B cell (primary cell): ENCODE data around the gene ZC3HAV1. TPM values are rescaled to one million over a fixed set of nuclear protein-coding genes. Genes with fewer than 3 reads are reported as not detected.
A peak's percentile ranks its signal among the peaks of the same experiment; 100 is the strongest.

ENCODE experiments used
- ATAC-seq: fragments of 200-7000 bp; cut with Tn5 transposase; one replicate; pipeline ENCODE4 v1.10.0; 2021; ENCODE audit warnings: low read depth, mild to moderate bottlenecking, moderate number of reproducible peaks, moderate library complexity
- CTCF ChIA-PET: fragments of 350-600 bp; sonication (Branson Sonifier 250); formaldehyde crosslinking; loops from one replicate; lab custom pipeline; 2021; ENCODE audit warnings: antibody characterized with exemption, inconsistent platforms; lab: Charles Lee
- POLR2A ChIA-PET: fragments of 350-600 bp; sonication (Branson Sonifier 250); formaldehyde crosslinking; loops from one replicate; lab custom pipeline; 2021; ENCODE audit warnings: antibody characterized with exemption; lab: Charles Lee
- DNase-seq: peaks from one replicate; pipeline ENCODE4 v3.0.0; 2013
- H2AFZ ChIP-seq: 2 replicates; pipeline ENCODE4 v1.6.1; 2012; ENCODE audit warnings: mild to moderate bottlenecking, low read depth, low read length; ENCODE audit not compliant: insufficient read depth, poor library complexity, severe bottlenecking
- H3K27ac ChIP-seq, 2 donors: 1 replicate in 1 of 2; 2 replicates in 1 of 2; pipeline ENCODE4 v1.5.1; 2012 to 2013; ENCODE audit warnings: low read length in 2 of 2, mild to moderate bottlenecking in 2 of 2, moderate library complexity in 1 of 2
- H3K27me3 ChIP-seq, 4 experiments: fragments of 200-600 bp in 1 of 4; sonication (generic) in 1 of 4; replicated peaks in 1 of 4; 1 replicate in 2 of 4; 2 replicates in 2 of 4; pipeline versions ENCODE4 v1.6.1 to v1.7.0; 2013 to 2016; ENCODE audit warnings: low read length in 3 of 4, mild to moderate bottlenecking in 2 of 4, mixed read lengths in 1 of 4, moderate library complexity in 1 of 4; ENCODE audit not compliant: insufficient read depth in 4 of 4, control insufficient read depth in 3 of 4; ENCODE audit errors: control extremely low read depth in 1 of 4
- H3K36me3 ChIP-seq, 2 experiments: replicated peaks in 1 of 2; 1 replicate in 1 of 2; 2 replicates in 1 of 2; pipeline versions ENCODE4 v1.6.1 to v1.7.1; 2013; ENCODE audit warnings: low read length in 1 of 2; ENCODE audit not compliant: insufficient read depth in 2 of 2, control insufficient read depth in 1 of 2; ENCODE audit errors: control extremely low read depth in 1 of 2, extremely low read depth in 1 of 2
- H3K4me1 ChIP-seq, 2 donors: fragments of 200-600 bp in 1 of 2; sonication (generic) in 1 of 2; 1 replicate in 1 of 2; 2 replicates in 1 of 2; pipeline versions ENCODE4 v1.5.1 to v1.6.1; 2013 to 2017; ENCODE audit warnings: low read length in 2 of 2; ENCODE audit not compliant: control insufficient read depth in 2 of 2, insufficient read depth in 2 of 2
- H3K4me2 ChIP-seq: replicated peaks from 2 replicates; pipeline ENCODE3; 2012; ENCODE audit warnings: mild to moderate bottlenecking, low read depth, low read length; ENCODE audit not compliant: poor library complexity, severe bottlenecking
- H3K4me3 ChIP-seq, 5 experiments: fragments of 200-600 bp in 1 of 5; sonication (generic) in 1 of 5; 1 replicate in 3 of 5; 2 replicates in 2 of 5; pipeline versions ENCODE4 v1.5.1 to v1.7.0; 2011 to 2016; ENCODE audit warnings: low read length in 4 of 5, mild to moderate bottlenecking in 4 of 5, low read depth in 2 of 5, control low read depth in 1 of 5, moderate library complexity in 1 of 5; ENCODE audit not compliant: insufficient read depth in 1 of 5; ENCODE audit errors: control extremely low read depth in 1 of 5, extremely low read depth in 1 of 5
- H3K79me2 ChIP-seq: fragments of 200-600 bp; sonication (generic); one replicate; pipeline ENCODE4 v1.6.0; 2016; ENCODE audit warnings: low read length; ENCODE audit not compliant: control insufficient read depth, insufficient read depth
- H3K9ac ChIP-seq: fragments of 200-600 bp; sonication (generic); 2 replicates; pipeline ENCODE4 v1.6.1; 2017; ENCODE audit warnings: mild to moderate bottlenecking, low read length, moderate library complexity
- H3K9me3 ChIP-seq, 3 donors: one replicate each; pipeline versions ENCODE4 v1.6.1 to v1.7.1; 2013; ENCODE audit warnings: low read length in 2 of 3; ENCODE audit not compliant: control insufficient read depth in 2 of 3, insufficient read depth in 1 of 3; ENCODE audit errors: control extremely low read depth in 1 of 3
- H4K20me1 ChIP-seq: 2 replicates; pipeline ENCODE4 v1.6.0; 2012; ENCODE audit warnings: mild to moderate bottlenecking, low read length; ENCODE audit not compliant: insufficient read depth, control insufficient read depth, poor library complexity, severe bottlenecking
- H3K27ac Mint-ChIP-seq: one replicate; pipeline ENCODE4 v1.8.0; 2021; ENCODE audit warnings: mixed read lengths
- H3K27me3 Mint-ChIP-seq: one replicate; pipeline ENCODE4 v1.8.0; 2021; ENCODE audit warnings: mixed read lengths
- H3K4me1 Mint-ChIP-seq: one replicate; pipeline ENCODE4 v1.8.0; 2021; ENCODE audit warnings: mixed read lengths
- H3K4me3 Mint-ChIP-seq: one replicate; pipeline ENCODE4 v1.8.0; 2021; ENCODE audit warnings: mixed read lengths
- H3K9me3 Mint-ChIP-seq: one replicate; pipeline ENCODE4 v1.8.0; 2022; ENCODE audit warnings: mixed read lengths; ENCODE audit not compliant: insufficient read depth
- EZH2 ChIP-seq: IDR thresholded peaks from 2 replicates; pipeline ENCODE4 v1.6.1; 2012; ENCODE audit warnings: borderline replicate concordance, low read depth, mild to moderate bottlenecking, moderate library complexity, low read length; ENCODE audit not compliant: insufficient read depth, poor library complexity, severe bottlenecking
- WGBS: methylation state at CpG from one replicate; pipeline ENCODE4 v1.1.5; 2013; ENCODE audit warnings: missing lambda C conversion rate; ENCODE audit not compliant: insufficient coverage; 5-methylcytosine and 5-hydroxymethylcytosine counted together
- intact Hi-C: fragments of 100-400 bp; cut with micrococcal nuclease; formaldehyde crosslinking; loops from one replicate; pipeline ENCODE4 v1.10.0; 2022
- polyA plus RNA-seq: library from polyadenylated mRNA; depleted of rRNA; stranded (reverse); fragments of >200 nt; gene quantifications from 2 replicates; pipeline ENCODE4 v1.2.3, GENCODE V29; 2012
- total RNA-seq, 2 donors: library from RNA; stranded (reverse); fragments of 120-200 nt in 1 of 2; gene quantifications; 1 replicate in 1 of 2; 2 replicates in 1 of 2; pipeline versions ENCODE4 v1.2.3 to v1.2.4, GENCODE V29; 2013 to 2022
- TF ChIP-seq, protein P1 (sequence below): fragments of 200-600 bp; IDR thresholded peaks from one replicate; pipeline ENCODE4 v1.8.0; 2022; ENCODE audit warnings: antibody characterized with exemption, mild to moderate bottlenecking

ZC3HAV1 gene
- total and polyA plus RNA-seq, 2 donors (not counting 1 experiment from before 2014, with no cell fraction given): 45.9 to 101 TPM

DNA sequence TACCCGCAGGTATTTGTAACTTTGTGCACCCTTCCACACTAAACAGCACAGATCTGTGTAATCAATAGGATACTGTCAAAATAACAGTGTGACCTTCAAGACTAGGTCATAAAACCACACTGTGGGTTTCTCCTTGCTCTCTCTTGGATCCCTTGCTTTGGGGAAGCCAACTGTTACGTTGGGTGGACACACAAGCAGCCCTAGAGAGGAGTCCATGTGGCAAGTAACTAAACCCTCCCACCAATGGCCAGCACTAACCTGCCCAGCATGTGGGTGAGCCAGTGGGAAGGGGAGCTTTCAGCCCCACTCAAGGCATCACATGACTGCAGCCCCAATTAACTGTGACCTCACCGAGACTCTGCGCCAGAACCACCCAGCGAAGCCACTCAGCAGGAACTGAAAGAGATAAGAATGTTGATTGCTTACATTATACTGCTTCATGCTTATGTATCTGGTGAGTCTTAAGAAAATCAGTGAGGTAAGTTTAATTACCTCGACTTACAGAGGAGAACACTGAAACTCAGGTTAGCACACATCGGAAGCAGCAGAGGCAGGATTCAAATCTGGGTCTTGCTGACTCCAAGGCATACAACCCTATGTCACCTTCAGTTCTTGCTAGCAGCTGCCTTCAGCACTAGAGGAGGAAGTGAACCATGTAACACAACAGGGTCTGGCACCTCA is 9.4 kb upstream of the ZC3HAV1 start:
- H3K79me2 ChIP-seq: peaks cover 70% of the 10 kb centered on the region
- H3K4me3 ChIP-seq: peak overlapping the region; percentile 16 to 45 (median 21)
- peak overlapping the region; percentile 97 for H3K27ac Mint-ChIP-seq
- no peaks in the 10 kb centered on the region for H3K9me3 Mint-ChIP-seq
- no peaks in the 10 kb centered on the region for H3K9me3 ChIP-seq
- H3K4me1 Mint-ChIP-seq: peaks cover 30% of the 10 kb centered on the region
- peak overlapping the region; percentile 91 for H3K27ac ChIP-seq
- H3K4me3 Mint-ChIP-seq: peak overlapping the region; percentile 85
- intact Hi-C loops: loop anchor here (1.0 to 2.0 kb wide), 3 partner anchors 10 to 14 kb away; partner anchors contain the start of gene ZC3HAV1
- H3K27me3 ChIP-seq: no peaks in the 10 kb centered on the region
- peaks cover 20% of the 10 kb centered on the region in 2 donors for H3K4me1 ChIP-seq
- TF ChIP-seq, protein P1, sequence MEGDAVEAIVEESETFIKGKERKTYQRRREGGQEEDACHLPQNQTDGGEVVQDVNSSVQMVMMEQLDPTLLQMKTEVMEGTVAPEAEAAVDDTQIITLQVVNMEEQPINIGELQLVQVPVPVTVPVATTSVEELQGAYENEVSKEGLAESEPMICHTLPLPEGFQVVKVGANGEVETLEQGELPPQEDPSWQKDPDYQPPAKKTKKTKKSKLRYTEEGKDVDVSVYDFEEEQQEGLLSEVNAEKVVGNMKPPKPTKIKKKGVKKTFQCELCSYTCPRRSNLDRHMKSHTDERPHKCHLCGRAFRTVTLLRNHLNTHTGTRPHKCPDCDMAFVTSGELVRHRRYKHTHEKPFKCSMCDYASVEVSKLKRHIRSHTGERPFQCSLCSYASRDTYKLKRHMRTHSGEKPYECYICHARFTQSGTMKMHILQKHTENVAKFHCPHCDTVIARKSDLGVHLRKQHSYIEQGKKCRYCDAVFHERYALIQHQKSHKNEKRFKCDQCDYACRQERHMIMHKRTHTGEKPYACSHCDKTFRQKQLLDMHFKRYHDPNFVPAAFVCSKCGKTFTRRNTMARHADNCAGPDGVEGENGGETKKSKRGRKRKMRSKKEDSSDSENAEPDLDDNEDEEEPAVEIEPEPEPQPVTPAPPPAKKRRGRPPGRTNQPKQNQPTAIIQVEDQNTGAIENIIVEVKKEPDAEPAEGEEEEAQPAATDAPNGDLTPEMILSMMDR: no peak
- TF ChIP-seq EZH2: no peak
- 37% methylated on average over 2 of the region's 7 CpGs for WGBS
- H4K20me1 ChIP-seq: no peaks in the 10 kb centered on the region
- H3K36me3 ChIP-seq: no peaks in the 10 kb centered on the region
- ChIA-PET CTCF (interaction anchor here (0.9 to 2.1 kb wide), 8 partner anchors 9 to 232 kb away, joined by 3 to 10 read pairs (median 8); a partner anchor contains a TSS), POLR2A (interaction anchor here (1.0 to 3.0 kb wide), 6 partner anchors 8 to 139 kb away, joined by 3 to 13 read pairs (median 10); partner anchors contain the start of gene UBN2)
- peak overlapping the region; percentile 44 for H3K9ac ChIP-seq
- peak; percentile 88 for ATAC-seq
- H3K4me2 ChIP-seq: peak overlapping the region; percentile 76
- DNase-seq: peak; percentile 76
- no peaks in the 10 kb centered on the region for H3K27me3 Mint-ChIP-seq
- H2AFZ ChIP-seq: peak overlapping the region; percentile 66
